HG03060 (cell line): ENCODE results near the gene NPM1.
"Not testable (repeated sequence)": the region's sequence is repeated elsewhere in the genome, so short reads cannot be mapped to it uniquely, and the experiment has no call there.

ENCODE experiments used
- ATAC-seq: cut with Tn5 transposase; IDR thresholded peaks from one replicate; pipeline ENCODE4 v1.9.1; 2021; ENCODE audit warnings: low read depth, moderate number of reproducible peaks; ENCODE audit not compliant: unreplicated experiment

The NPM1 gene

GRCh38 chr5:171410181-171410580 is 22.5 kb downstream of the NPM1 start:
- no peak for ATAC-seq

- ATAC-seq, result no peak
Measured at GRCh38 chr5:171412186-171412585, 24.5 kb downstream of the NPM1 start.

- no peak for ATAC-seq
Measured at GRCh38 chr5:171413153-171413910, 25.7 kb downstream of the NPM1 start.

- not testable (repeated sequence) for ATAC-seq
Measured at GRCh38 chr5:171413993-171414392, 26.3 kb downstream of the NPM1 start.

GRCh38 chr5:171415115-171415730 is 27.6 kb downstream of the NPM1 start:
- no peak for ATAC-seq

- no peak for ATAC-seq
Measured at GRCh38 chr5:171416160-171417049, 28.8 kb downstream of the NPM1 start.

- no peak for ATAC-seq
Measured at GRCh38 chr5:171418316-171418981, 30.8 kb downstream of the NPM1 start.

- ATAC-seq, result no peak
Measured at GRCh38 chr5:171418982-171419687, 31.5 kb downstream of the NPM1 start, which contains the start of gene FGF18. FGF18 (plus strand) TSS chr5:171419647; CDS start chr5:171420200, 553 bp downstream.

- ATAC-seq, result no peak
Measured at GRCh38 chr5:171419688-171420430, 32.2 kb downstream of the NPM1 start.

- no peak for ATAC-seq
Measured at GRCh38 chr5:171420431-171421241, 33.0 kb downstream of the NPM1 start.

GRCh38 chr5:171421331-171422262 is 33.9 kb downstream of the NPM1 start:
- ATAC-seq, result no peak

- ATAC-seq, result no peak
Measured at GRCh38 chr5:171422495-171422894, 34.8 kb downstream of the NPM1 start.

GRCh38 chr5:171422902-171423663 is 35.4 kb downstream of the NPM1 start:
- no peak for ATAC-seq

GRCh38 chr5:171424726-171425125 is 37.1 kb downstream of the NPM1 start:
- ATAC-seq, result no peak

GRCh38 chr5:171425596-171426244 is 38.1 kb downstream of the NPM1 start:
- ATAC-seq, result no peak

GRCh38 chr5:171426266-171426665 is 38.6 kb downstream of the NPM1 start:
- ATAC-seq, result no peak
